DMS114 treated with DMSO at 0.1 percent for 48 hours (cell line): ENCODE data around the gene CDKL4.
"Not testable (repeated sequence)": the region's sequence is repeated elsewhere in the genome, so short reads cannot be mapped to it uniquely, and the experiment has no call there.

Source experiments
- DNase-seq: peaks from one replicate; lab custom pipeline; 2025; ENCODE audit not compliant: unreplicated experiment; lab: John Stamatoyannopoulos, UW

The CDKL4 gene

DNA sequence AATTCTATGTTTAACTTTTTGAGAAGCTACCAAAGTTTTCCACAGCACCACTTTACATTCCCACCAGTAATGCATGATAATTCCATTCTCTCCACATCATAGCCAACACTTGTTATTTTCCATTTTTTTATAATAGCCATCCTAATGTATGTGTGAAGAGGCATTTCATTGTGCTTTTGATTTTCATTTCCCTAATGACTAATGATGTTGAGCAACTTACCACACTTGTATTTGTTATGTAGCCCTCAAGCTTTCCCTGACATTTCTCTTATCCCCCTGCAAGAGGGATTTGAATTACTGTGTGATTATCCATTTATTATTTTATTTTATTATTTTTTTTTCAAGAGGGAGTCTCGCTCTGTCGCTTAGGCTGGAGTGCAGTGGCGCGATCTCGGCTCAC is 99.4 kb downstream of the CDKL4 start:
- DNase-seq, result no peak

DNA sequence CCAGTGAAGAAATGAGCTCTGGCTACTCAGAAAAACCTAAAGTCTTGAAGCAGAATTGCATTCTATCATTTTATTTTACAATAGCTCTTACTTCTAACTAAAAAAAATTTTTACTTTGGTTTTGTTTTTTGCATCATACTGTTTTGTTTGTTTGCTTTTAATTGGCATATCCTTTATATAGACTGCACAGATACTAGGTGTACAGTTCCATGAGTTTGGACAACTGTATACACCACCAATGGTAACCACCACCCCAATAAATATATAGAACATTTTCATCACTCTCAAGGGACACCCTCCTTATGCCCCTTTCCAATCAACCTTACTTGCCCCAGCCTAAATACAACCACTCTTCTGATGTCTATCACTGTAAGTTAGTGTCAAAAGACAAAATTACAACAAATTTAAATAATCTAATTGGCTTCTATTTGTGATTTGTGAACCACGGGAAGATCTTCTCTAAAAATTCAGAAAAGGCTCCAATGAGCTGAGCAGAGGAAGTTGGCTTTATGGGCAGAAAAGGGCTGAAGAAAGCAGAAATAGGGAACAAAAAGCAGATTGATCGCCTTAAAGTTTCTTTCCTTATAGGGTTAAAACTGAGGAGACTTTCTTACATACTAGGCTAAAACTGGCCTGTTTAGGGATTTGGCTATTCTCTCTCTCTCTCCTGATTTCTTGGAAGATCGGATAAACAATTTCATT is 100.7 kb downstream of the CDKL4 start:
- no peak for DNase-seq

GRCh38 chr2:39141334-39142271 is 102.2 kb downstream of the CDKL4 start:
- no peak for DNase-seq

DNA sequence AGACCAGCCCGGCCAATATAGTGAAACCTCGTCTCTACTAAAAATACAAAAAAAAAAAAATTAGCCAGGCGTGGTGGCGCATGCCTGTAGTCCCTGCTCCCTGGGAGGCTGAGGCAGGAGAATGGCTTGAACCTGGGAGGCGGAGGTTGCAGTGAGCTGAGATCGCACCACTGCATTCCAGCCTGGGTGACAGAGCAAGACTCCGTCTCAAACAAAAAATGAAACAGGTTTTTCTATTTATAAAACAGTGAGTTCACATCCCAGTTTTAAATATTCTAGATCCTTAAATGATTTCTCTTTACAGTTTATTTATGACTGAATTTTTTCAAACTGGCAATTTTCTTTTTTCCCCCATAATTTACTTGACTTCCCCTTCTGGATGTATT is 102.8 kb downstream of the CDKL4 start:
- not testable (repeated sequence) for DNase-seq

DNA sequence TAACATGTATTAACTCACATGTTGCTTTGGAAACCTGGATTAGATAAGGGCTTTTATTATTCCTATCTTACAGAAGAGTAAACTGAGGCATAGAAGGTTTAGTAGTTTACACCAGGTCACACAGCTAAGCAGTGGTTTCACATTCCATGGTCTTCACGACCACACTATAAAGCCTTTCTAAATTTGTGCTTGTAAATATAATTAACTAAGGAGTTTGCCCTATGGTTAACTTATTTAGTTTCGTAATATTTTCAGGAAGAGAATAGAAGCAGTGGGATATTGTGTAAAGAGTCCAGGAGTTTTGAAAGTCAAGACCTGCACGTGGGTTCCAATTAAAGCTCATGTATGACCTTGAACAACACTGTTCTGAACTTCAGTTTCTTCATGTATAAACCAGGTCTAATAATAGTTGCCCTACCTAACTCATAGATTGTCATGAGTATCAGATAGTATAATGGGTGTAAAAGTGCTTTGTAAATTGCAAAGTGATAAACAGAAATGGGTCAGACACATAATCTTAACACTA is 103.4 kb downstream of the CDKL4 start:
- DNase-seq, result no peak

DNA sequence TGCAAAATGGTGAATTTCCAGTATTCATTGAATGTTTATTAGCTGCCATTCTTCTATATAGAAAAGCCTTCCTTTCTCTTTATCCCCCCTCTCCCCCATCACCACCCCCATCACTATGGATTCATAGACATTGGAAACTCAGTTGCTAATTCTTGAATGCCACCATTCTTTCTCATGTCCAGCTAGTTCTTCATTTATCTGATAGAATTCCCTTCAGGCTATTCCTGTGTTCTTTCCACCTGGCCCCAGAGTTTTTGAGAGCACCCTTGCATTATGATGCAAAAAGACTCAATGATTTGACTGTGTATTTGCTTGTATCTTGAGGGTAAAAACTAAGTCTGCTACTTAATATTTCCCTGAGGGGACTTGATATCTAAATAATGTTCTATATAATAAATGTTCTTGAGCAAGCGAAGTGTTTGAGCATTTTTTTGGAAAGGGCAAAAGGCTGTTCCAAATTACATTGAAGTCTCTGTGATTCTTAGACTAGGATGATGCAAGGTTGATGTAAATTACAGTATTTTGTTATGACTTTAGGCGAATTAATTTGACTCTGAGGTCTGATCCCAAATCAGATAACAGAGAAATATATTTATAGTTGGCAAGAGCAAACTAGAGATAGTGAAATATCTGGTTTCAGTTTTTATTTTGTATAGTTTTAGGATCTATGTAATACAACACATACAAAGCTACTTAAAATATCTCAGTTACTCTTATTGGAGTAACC is 104.1 kb downstream of the CDKL4 start:
- no peak for DNase-seq

- DNase-seq, result no peak
Measured at GRCh38 chr2:39138837-39139211, 104.9 kb downstream of the CDKL4 start.

DNA sequence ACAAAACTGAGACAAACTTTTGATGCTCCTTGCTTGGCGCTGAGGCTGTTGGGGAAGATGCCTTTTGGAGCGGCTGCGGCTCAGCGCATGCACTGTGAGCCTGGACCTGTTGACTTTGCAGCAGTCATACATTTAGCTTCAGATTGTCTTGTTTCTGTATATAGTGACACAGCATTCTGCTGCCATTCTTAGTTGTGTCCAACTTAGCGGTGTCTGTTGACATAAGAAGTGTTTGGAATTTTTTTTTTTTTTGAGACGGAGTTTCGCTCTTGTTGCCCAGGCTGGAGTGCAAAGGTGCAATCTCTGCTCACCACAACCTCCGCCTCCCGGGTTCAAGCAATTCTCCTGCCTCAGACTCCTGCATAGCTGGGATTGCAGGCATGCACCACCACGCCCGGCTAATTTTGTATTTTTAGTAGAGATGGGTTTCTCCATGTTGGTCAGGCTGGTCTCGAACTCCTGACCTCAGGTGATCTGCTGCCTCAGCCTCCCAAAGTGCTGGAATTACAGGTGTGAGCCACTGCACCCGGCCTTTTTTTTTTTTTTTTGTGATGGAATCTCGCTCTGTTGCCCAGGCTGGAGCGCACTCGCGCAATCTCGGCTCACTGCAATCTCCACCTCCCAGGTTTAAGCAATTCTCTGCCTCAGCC is 105.5 kb downstream of the CDKL4 start:
- DNase-seq, result not testable (repeated sequence)

GRCh38 chr2:39136799-39137198 is 107.0 kb downstream of the CDKL4 start:
- DNase-seq, result no peak

- no peak for DNase-seq
Measured at GRCh38 chr2:39135690-39136259, 108.0 kb downstream of the CDKL4 start.

- no peak for DNase-seq
Measured at GRCh38 chr2:39133215-39133851, 110.4 kb downstream of the CDKL4 start.

DNA sequence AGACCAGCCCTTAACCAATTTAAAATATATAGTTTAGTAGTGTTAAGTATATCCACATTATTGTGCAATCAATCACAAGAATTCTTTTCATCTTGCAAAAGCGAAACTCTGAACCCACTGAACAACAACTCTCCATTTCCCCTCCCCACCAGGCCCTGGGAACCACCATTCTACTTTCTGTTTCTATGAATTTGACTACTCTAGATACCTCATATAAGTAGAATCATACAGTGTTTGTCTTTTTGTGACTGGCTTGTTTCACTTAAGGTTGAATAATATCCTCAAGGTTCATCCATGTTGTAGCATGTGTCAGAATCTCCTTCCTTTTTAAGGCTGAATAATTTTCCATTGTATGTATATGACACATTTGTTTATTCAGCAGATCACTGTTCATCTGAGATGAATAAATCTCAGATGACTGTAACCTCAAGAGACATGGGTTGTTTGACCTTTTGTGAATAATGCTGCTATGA is 114.8 kb downstream of the CDKL4 start:
- no peak for DNase-seq

GRCh38 chr2:39127973-39128372 is 115.8 kb downstream of the CDKL4 start:
- DNase-seq, result no peak
